Activated CD8-positive, alpha-beta memory T cell treated with anti-CD3 and anti-CD28 coated beads for 4 hours (primary cell): ENCODE results near the gene DPF3.

Source experiments
- DNase-seq, 2 donors: peaks; one replicate each; pipeline ENCODE4 v3.0.0-alpha.2; 2020; ENCODE audit warnings: low read depth in 2 of 2

DPF3 gene

GRCh38 chr14:72904840-72905561 lies 11.1 kb upstream of the DPF3 start:
- peak; percentile 38 to 47 for DNase-seq

DNA sequence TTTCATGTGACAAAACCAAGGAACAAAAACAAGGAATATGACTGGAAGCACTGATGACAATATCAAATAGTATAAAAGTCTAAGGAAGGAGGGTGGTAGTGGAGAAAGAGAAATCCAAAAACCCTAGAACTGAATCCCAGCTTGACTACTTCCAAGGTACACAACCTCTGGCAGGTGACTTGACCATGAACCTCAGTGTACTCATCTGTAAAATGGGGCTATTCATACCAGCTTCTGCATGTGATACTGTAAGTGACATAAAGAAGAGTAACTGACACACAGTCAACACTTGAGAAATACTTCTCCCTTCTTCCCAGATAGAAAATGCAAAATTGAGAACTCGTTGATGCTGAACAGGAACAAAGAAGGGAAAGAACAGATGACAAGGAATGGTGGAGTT lies 10.3 kb upstream of the DPF3 start:
- no peak for DNase-seq

GRCh38 chr14:72903716-72904115 lies 9.8 kb upstream of the DPF3 start:
- no peak for DNase-seq

DNA sequence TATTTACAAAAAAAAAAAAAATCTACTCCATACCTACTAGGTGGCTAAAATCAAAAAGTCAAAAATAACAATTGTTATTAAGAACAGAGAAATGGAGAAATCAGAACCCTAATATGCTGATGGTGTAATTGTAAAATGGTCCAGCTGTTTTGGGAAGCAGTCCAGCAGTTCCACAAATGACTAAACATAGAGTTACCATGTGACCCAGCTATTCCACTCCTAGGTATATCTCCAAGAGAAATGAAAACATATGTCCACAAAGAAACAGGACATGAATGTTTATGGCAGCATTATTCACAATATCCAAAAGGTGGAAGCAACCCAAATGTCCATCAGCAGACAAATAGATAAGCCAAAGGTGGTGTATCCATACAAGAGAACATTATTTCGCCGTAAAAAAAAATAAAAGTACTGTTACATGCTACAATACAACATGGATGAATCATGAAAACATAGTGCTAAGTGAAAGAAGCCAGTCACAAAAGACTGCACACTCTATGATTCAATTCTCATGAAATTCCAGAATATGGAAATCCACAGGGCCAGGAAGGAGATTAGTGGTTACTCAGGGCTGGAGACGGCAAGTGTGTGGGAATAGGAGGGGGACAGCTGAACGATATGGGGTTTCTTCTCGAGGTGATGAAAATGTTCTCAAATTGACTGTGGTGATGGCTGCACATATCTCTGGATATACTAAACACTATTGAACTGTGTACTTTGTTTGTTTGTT lies 9.1 kb upstream of the DPF3 start:
- no peak for DNase-seq

- DNase-seq = no peak
Observed at GRCh38 chr14:72901361-72901760, 7.5 kb upstream of the DPF3 start.

DNA sequence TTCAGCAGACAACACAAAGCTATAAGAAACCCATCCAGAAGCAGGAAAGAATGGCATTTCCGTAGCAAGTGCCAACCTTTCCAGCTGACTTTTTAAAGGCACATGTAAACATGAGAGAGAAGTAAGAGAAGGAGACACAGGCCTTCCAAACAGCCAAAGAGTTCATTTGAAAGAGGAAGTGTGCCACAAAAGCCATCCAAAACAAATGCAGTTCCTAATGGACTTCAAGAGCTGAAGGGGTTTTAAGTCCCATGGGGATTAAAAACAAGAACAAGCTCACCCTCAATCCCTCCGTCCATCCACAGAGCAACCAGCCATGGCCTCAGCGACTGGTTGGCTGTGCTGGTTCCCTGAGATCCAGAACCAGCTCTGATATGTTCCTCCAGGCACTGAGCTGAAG lies 4.5 kb upstream of the DPF3 start:
- DNase-seq = no peak

DNA sequence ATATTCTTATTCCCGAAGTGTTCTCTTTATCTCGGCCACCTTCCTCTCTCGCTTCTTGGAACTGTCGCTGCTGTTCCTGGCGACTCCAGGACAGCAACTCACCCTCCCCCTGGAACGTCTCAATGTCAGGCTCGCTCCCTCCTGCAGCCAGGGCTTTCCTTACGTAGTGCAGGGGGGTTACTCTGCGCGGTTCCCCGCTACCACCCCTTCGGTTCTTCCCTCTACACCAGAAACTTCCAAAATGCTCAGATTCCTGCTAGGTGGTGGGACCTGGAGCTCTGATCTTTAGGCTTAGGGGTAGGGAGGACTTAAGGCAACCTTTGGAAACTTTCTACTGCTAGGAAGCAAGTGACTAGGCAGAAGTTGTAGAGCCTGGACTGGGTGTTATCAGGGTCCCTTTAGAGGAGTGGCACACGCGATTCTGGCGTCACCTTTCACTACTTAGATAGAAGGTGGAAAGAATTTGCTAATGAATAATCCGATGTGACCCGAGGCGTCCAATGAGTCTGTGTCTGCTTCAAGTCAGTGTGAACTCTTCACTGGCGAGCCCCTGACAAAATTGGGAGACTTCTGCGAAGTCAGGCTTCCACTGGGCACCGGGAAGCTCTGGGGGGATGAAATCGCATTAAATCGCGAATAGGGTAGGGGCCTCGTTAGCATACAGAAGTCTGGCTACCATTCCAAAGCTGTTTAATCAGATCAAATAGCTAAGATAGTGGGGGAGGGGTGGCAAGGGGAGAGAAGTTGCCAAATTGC lies 900 bp upstream of the DPF3 start:
- no peak for DNase-seq

GRCh38 chr14:72894323-72894622 lies 372 bp upstream of the DPF3 start:
- DNase-seq = no peak

DNA sequence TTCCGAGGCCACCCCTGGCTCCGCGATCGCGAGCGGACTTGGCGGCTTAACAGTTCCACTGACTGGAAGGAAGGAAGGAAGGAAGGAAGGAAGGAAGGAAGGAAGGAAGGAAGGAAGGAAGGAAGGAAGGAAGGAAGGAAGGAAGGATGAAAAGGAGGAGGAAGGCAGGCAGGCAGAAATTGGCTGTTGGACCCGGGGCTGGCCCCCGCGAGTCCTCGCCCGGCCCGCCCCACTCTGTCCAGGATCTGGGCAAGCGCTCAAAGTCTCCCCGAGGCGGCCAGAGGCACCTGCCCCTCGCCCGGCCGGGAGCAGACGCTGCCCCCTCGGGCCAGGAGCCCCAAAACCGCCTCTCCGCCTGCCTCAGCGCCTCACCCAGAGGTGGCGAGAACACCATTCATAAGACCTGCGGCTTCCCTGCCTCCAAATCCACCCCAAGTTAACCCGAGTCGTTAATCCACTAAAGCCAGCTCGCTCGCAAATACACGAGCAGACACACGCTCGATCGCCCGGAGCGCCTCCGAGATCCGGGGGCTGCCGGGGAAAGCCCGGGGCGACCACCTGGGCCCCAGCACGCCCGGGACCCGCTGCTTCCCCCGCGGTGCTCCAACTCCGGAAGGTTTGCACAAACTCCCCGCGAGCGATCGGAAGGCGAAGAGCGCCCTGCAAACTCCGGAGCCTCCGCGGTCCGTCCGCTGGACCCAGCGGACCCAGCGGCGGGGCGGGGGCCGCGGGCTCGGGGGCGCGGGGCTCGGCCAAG lies 844 bp downstream of the DPF3 start:
- no peak for DNase-seq

DNA sequence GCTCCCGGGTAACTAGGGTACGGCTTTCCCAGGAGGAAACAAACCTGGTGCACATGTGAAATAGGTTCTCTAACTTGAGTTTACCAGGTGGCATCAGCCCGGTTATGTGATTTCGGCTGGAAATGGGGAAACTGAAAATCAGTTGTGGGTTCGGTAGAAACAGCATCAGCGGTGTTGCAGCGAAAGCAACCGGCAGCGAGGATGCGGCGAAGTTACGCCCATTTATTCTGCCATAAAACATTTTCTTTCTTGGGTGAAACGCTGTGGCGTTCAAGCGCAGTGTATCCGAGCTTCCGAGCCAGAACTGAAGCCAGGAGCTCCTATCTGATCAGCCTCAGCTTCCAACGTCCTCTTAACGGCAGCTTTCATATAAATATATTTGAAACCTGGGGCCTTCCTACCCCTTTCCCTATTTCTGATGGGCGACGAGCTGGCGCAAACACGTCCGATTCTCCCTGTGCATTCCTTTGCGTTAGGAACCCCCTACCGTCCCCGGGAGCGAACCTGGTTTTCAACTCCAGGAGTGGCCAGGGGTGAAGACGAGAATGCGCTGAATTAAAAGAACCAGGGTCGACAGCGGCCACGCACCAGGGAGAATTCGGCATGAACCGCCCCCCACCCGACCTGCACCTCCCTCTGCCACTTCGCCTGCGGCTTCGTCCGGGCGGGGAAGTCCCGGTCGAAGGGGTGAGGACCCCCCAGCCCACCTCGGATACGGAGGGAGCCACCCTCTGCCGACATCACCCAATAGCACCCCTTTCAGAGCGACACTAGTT lies 1.6 kb downstream of the DPF3 start:
- no peak for DNase-seq

- DNase-seq = no peak
Observed at GRCh38 chr14:72891666-72892102, 2.2 kb downstream of the DPF3 start.

- no peak for DNase-seq
Observed at GRCh38 chr14:72889366-72889765, 4.5 kb downstream of the DPF3 start.

GRCh38 chr14:72888636-72889201 lies 5.2 kb downstream of the DPF3 start:
- DNase-seq = no peak

DNA sequence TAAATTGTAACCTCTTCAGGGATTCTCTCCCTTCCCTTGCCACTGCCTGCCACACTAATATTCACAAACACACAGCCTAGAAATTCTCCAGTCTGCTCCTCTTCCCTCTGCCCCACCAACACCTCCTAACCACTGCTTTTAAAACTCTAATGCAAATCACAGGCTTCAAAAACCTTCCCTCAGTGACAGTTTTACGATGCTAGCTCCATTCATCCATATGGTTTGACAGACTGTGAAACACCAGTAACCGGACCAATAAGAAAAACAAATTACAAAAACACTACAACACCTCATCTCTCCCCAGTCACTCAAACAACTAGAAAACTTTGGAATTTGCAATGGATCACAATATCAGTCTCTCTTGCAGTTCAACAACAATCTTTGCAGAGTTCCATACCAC lies 5.7 kb downstream of the DPF3 start:
- no peak for DNase-seq

DNA sequence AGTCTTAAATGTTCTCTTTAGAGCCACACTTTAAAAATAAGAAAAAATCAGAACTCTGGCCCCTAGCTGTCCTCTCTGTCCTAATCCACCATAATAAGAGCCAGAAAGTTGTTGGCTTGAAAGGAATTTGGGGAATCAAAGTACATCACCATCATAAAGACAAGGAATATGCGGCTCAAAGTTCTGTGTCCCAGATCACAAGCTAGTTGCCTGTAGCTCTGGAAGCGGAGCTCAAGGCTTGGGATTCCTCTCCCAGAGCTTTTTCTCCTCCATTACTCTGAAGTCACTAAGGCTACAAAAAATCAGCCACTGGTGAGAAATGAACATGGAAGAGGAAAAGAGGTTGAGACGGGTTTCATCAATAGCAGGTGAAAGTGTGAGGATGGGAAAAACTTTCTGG lies 6.4 kb downstream of the DPF3 start:
- DNase-seq = no peak

DNA sequence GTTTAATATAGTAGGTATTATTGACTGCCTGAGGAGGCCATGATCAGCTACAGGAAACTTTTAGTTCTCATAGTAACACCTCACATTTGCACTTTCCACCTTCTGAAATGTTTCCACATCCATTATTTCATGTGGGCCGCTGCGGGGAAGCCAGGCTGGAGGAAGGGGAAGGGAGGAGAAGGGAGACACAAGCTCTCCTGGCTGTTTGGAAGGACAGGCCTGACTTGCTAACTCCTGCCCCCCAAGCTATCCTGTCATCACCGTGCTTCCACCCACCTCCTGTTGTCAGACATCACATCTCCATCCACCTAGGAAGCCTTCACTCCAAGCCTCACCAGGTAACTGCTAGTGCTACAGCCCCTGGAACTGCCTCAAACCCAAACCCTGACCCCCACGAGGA lies 9.5 kb downstream of the DPF3 start:
- no peak for DNase-seq

DNA sequence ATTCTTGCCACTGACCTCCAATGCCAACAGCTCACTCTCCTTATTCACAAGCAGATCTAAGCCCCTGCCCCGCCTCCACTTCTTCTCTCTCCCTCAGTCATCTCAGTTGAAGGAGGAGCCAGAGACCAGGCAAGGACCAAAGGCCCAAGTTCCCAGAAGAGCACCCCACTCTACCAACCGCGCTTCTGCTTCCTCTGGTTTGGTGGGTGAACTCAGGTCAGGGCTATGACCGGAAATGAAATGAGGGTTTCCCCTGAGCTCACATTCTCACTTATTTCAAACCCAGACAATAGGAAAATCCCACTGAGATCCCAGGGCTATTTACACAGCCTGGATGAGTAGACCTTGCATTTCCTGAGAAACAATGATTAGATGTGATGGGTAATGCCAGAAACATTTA lies 9.9 kb downstream of the DPF3 start:
- no peak for DNase-seq

DNA sequence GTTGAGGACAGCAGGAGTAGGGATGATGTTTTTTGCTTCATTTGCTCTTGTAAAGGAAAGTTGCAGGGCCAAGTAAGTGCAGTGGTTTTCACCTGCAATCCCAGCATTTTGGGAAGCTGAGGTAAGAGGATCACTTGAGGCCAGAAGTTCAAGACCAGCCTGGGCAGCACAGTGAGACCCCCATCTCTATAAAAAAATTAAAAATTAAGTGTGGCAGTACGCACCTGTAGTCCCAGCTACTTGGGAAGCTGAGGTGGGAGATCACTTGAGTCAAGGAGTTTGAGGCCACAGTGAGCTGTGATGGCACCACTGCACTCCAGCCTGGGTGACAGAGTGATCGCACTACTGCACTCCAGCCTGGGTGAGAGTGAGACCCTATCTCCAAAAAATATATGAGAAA lies 10.8 kb downstream of the DPF3 start:
- DNase-seq = no peak

GRCh38 chr14:72882463-72882862 lies 11.4 kb downstream of the DPF3 start:
- DNase-seq = no peak

DNA sequence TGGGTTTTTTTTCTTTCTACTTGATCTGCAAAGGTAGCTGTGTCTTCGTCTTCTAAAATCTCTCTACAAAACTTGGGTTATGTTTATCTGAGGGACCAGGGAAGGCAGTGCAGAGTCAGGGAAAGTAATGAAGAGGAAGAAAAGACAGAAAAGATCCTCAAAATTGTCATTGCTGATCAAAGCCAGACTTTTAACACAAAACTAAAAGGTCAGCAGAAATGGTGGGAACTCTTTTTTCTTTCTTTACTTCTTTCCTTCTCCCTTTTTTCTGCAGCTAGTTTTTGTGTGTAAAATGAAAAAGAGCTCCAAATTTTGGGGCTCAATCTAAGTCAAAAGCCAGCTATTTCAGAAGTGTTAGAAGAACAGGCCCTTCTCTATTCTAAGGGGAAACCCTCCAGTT lies 11.9 kb downstream of the DPF3 start:
- no peak for DNase-seq

GRCh38 chr14:72881543-72881942 lies 12.4 kb downstream of the DPF3 start:
- DNase-seq = no peak
